Gastrocnemius medialis (tissue), 4 donors: ENCODE data around the gene SPECC1.

ENCODE experiments used
- CTCF ChIP-seq, 5 experiments: fragments of 450-650 bp in 3 of 5; fragments of 200-600 bp in 2 of 5; sonication (generic) in 2 of 5; IDR thresholded peaks in 4 of 5; conservative IDR thresholded peaks in 1 of 5; 1 replicate in 4 of 5; 2 replicates in 1 of 5; pipeline ENCODE4 v1.5.1; 2016 to 2019; ENCODE audit warnings: antibody characterized with exemption in 5 of 5, mild to moderate bottlenecking in 3 of 5, moderate library complexity in 3 of 5
- POLR2A ChIP-seq, 2 donors: fragments of 450-650 bp; IDR thresholded peaks; one replicate each; pipeline ENCODE4 v1.6.1; 2017; ENCODE audit warnings: antibody characterized with exemption in 2 of 2, mild to moderate bottlenecking in 2 of 2, moderate library complexity in 2 of 2

DNA sequence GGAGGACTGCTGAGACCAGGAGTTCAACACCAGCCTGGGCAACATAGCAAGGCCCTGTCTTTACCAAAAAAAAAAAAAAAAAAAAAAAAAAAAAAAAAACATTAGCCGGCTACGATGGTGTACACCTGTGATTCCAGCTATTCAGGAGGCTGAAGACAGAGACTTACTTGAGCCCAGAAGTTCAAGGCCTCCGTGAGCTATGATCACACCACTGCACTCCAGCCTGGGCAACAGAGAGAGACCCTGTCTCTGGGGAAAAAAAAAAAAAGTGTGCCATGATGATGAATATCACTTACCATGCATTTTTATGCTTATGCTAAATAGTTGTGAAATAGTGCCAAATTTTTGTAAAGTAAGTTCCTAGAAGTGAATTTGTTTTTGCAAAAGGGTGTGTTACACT lies 261.2 kb downstream of the SPECC1 start:
- TF ChIP-seq CTCF (IDR thresholded peaks at IDR 0.05 in 4 of 5, conservative IDR thresholded peaks at IDR 0.05 in 1 of 5) (no peak), POLR2A (IDR thresholded peaks at IDR 0.05) (no peak)
